Gastroesophageal sphincter (tissue), 3 donors: Measurements from ENCODE around the gene IGF2R.

Experiments used
- CTCF ChIP-seq, 4 experiments: fragments of 200-600 bp in 2 of 4; fragments of 450-650 bp in 2 of 4; sonication (generic) in 1 of 4; IDR thresholded peaks; one replicate each; pipeline ENCODE4 v1.5.1; 2017 to 2019; ENCODE audit warnings: antibody characterized with exemption in 4 of 4, mild to moderate bottlenecking in 2 of 4, moderate library complexity in 2 of 4
- EP300 ChIP-seq: sonication (generic); formaldehyde crosslinking; IDR thresholded peaks from one replicate; pipeline ENCODE4 v1.6.1; 2017; ENCODE audit warnings: antibody characterized with exemption, mild to moderate bottlenecking
- POLR2A ChIP-seq, 2 donors: fragments of 450-650 bp; IDR thresholded peaks; one replicate each; pipeline ENCODE4 v1.6.1; 2017; ENCODE audit warnings: antibody characterized with exemption in 2 of 2, mild to moderate bottlenecking in 2 of 2, moderate library complexity in 1 of 2
- POLR2AphosphoS5 ChIP-seq: sonication (generic); formaldehyde crosslinking; IDR thresholded peaks from one replicate; pipeline ENCODE4 v1.6.1; 2017; ENCODE audit warnings: antibody characterized with exemption

GRCh38 chr6:160112628-160113299 lies 143.9 kb downstream of the IGF2R start:
- no peak for TF ChIP-seq CTCF (IDR thresholded peaks at IDR 0.05)
- no peak for TF ChIP-seq POLR2A (IDR thresholded peaks at IDR 0.05)
- no peak for TF ChIP-seq EP300
- no peak for TF ChIP-seq POLR2AphosphoS5
